ENCODE measurements around the gene PDSS2. TPM values are rescaled to one million over a fixed set of nuclear protein-coding genes. Genes with fewer than 3 reads are reported as not detected.

Gene PDSS2
- total and polyA plus RNA-seq, 2 of the 4 experiments (the other 2 are of a cell fraction), result 8.6 to 9.2 TPM

- Histone ChIP-seq H3K9me3 (ENCODE audit: control insufficient read depth, insufficient read depth, low read length) (no peaks in the 10 kb centered on the region), H2AK9ac (replicated peaks; ENCODE audit: low read depth, low read length, poor library complexity) (peak overlapping the region; percentile 77), H3K4me1 (ENCODE audit: control insufficient read depth, insufficient read depth, low read length) (no peaks in the 10 kb centered on the region; the same call in 1 of the 2 replicates), H4K8ac (ENCODE audit: low read depth in 2 of 2, low read length in 2 of 2) (no peak overlapping the region), H3K79me1 (ENCODE audit: low read depth in 1 of 2, low read length in 2 of 2) (peaks cover 0 to 6% of the 10 kb centered on the region in 2 experiments; a peak in 1 of 4 replicates), H3K4ac (ENCODE audit: low read depth, low read length) (no peak overlapping the region), H3K27ac (ENCODE audit: insufficient read depth, low read length) (no peak overlapping the region), H4K5ac (ENCODE audit: low read depth, low read length) (no peak overlapping the region), H3K36me3 (ENCODE audit: control insufficient read depth, insufficient read depth, low read length) (no peaks in the 10 kb centered on the region), H3K18ac (ENCODE audit: low read depth, low read length) (no peak overlapping the region), H3K56ac (ENCODE audit: extremely low read depth, insufficient read depth, low read length) (no peak overlapping the region), H3K9me1 (ENCODE audit: insufficient read depth, low read length) (no peaks in the 10 kb centered on the region), H3K23ac (ENCODE audit: low read depth, low read length) (peak overlapping the region; percentile 82), H3K27me3 (ENCODE audit: control insufficient read depth, insufficient read depth, low read length) (peaks cover 18% of the 10 kb centered on the region), H2BK15ac (ENCODE audit: low read depth, low read length) (no peak overlapping the region), H4K20me1 (ENCODE audit: insufficient read depth, low read length) (no peaks in the 10 kb centered on the region), H2BK5ac (ENCODE audit: low read depth, low read length, poor library complexity, severe bottlenecking) (no peak overlapping the region), H3K4me3 (ENCODE audit: insufficient read depth, low read depth, low read length) (peak overlapping the region; percentile 93), H3K9ac (ENCODE audit: low read depth, low read length) (peak overlapping the region; percentile 54; the same call in 1 of the 2 replicates), H4K91ac (ENCODE audit: insufficient read depth, low read depth, low read length) (no peak overlapping the region), H2AFZ (replicated peaks; ENCODE audit: low read length, poor library complexity) (peak overlapping the region; percentile 93), H3K14ac (replicated peaks; ENCODE audit: low read depth, low read length) (no peak overlapping the region), H2BK120ac (ENCODE audit: low read depth, low read length) (no peak overlapping the region), H2BK20ac (ENCODE audit: low read depth, low read length) (no peak overlapping the region), H3K4me2 (ENCODE audit: low read depth, low read length) (peak overlapping the region; percentile 98), H2AK5ac (ENCODE audit: low read depth, low read length) (no peak overlapping the region)
- POLR2A ChIA-PET (ENCODE audit: unreplicated experiment), result no interaction called here
- BruUV-seq (replicated peaks), result no TSS peak
- DNase-seq (no peak), ATAC-seq (ENCODE audit: low read depth) (no peak)
- in situ Hi-C loops (cut with MboI; ENCODE audit: low sequenced_read_pairs) (no loop called here), dilution Hi-C loops (cut with HindIII; ENCODE audit: low sequenced_read_pairs, unreplicated experiment) (no loop called here), intact Hi-C loops (cut with micrococcal nuclease) (loop anchor here (5.0 kb wide), 1 partner anchor 214 kb away; no protein-coding TSS in a partner anchor)
- WGBS, 2 experiments (ENCODE audit: extremely low coverage in 2 of 2, insufficient read length in 1 of 2), result 20% methylated on average over 1 of the region's 27 CpGs; no CpG with 5 or more reads in 1 of the 2 experiments
- TF ChIP-seq MAZ (IDR thresholded peaks at IDR 0.05; ENCODE audit: borderline replicate concordance, low read depth, low read length), result no peak
- TF ChIP-seq MXI1 (IDR thresholded peaks at IDR 0.05; ENCODE audit: borderline replicate concordance, low read depth, low read length), result no peak
- no peak for TF ChIP-seq ELK1 (IDR thresholded peaks at IDR 0.05; ENCODE audit: borderline replicate concordance, low read depth, low read length)
- CTCF ChIA-PET, result interaction anchor here (0.8 to 1.5 kb wide), 3 partner anchors 8 to 29 kb away, joined by 3 to 5 read pairs (median 4); partner anchors contain the start of gene PDSS2
Observed at GRCh38 chr6:107488174-107488874, 29.0 kb upstream of the PDSS2 start.

Data from IMR-90 (cell line).